Spleen (tissue), 11 donors: Measurements from ENCODE around the gene RAB30. TPM values are rescaled to one million over a fixed set of nuclear protein-coding genes. Genes with fewer than 3 reads are reported as not detected.

Experiments
- DNase-seq: peaks from one replicate; pipeline ENCODE4 v3.0.0-alpha.2; 2020
- H3K27ac ChIP-seq, 8 donors: fragments of 200-600 bp; sonication (generic) in 7 of 8; 1 replicate in 4 of 8; 2 replicates in 4 of 8; pipeline versions ENCODE4 v1.5.0 to v1.8.0; 2016 to 2021; ENCODE audit warnings: inconsistent platforms in 4 of 8, mild to moderate bottlenecking in 4 of 8, moderate library complexity in 1 of 8
- H3K27me3 ChIP-seq, 7 donors: fragments of 200-600 bp; sonication (generic) in 6 of 7; replicated peaks in 1 of 7; 1 replicate in 4 of 7; 2 replicates in 3 of 7; pipeline versions ENCODE4 v1.5.0 to v1.8.0; 2016 to 2021; ENCODE audit warnings: inconsistent platforms in 3 of 7, mild to moderate bottlenecking in 1 of 7
- H3K36me3 ChIP-seq, 6 donors: fragments of 200-600 bp; sonication (generic) in 5 of 6; 1 replicate in 4 of 6; 2 replicates in 2 of 6; pipeline versions ENCODE4 v1.5.0 to v1.8.0; 2016 to 2021; ENCODE audit warnings: inconsistent platforms in 2 of 6
- H3K4me1 ChIP-seq, 6 donors: fragments of 200-600 bp; sonication (generic) in 5 of 6; 1 replicate in 3 of 6; 2 replicates in 3 of 6; pipeline versions ENCODE4 v1.5.0 to v1.8.0; 2016 to 2021; ENCODE audit warnings: inconsistent platforms in 3 of 6
- H3K4me3 ChIP-seq, 8 donors: fragments of 200-600 bp; sonication (generic) in 7 of 8; 1 replicate in 4 of 8; 2 replicates in 4 of 8; pipeline versions ENCODE4 v1.5.0 to v1.8.0; 2016 to 2021; ENCODE audit warnings: inconsistent platforms in 4 of 8, mild to moderate bottlenecking in 4 of 8, moderate library complexity in 2 of 8
- H3K9me3 ChIP-seq, 8 donors: fragments of 200-600 bp; sonication (generic) in 7 of 8; 1 replicate in 4 of 8; 2 replicates in 4 of 8; pipeline versions ENCODE4 v1.5.0 to v1.8.0; 2016 to 2021; ENCODE audit warnings: inconsistent platforms in 4 of 8
- CTCF ChIP-seq, 11 experiments: fragments of 200-600 bp in 7 of 11; fragments of 450-650 bp in 4 of 11; sonication (generic) in 4 of 11; IDR thresholded peaks in 8 of 11; conservative IDR thresholded peaks in 3 of 11; 1 replicate in 7 of 11; 2 replicates in 4 of 11; pipeline versions ENCODE4 v1.4.0 to v1.8.0; 2016 to 2021; ENCODE audit warnings: antibody characterized with exemption in 11 of 11, inconsistent platforms in 4 of 11, mild to moderate bottlenecking in 1 of 11
- POLR2A ChIP-seq, 3 donors: fragments of 450-650 bp; IDR thresholded peaks; one replicate each; pipeline ENCODE4 v1.5.1; 2017; ENCODE audit warnings: antibody characterized with exemption in 3 of 3, mild to moderate bottlenecking in 1 of 3
- POLR2AphosphoS5 ChIP-seq, 3 donors: sonication (generic); formaldehyde crosslinking; IDR thresholded peaks; one replicate each; pipeline ENCODE4 v1.5.1; 2017; ENCODE audit warnings: antibody characterized with exemption in 3 of 3
- WGBS, 5 donors: extraction: QIAGEN DNeasy Blood & Tissue Kit in 3 of 5; methylation state at CpG; one replicate each; pipeline versions ENCODE4 v1.1.5 to v1.1.7; 2013 to 2018; 5-methylcytosine and 5-hydroxymethylcytosine counted together
- intact Hi-C: fragments of 100-400 bp; cut with DNase I; formaldehyde crosslinking; loops from one replicate; pipeline ENCODE4 v1.15.0; 2023; ENCODE audit warnings: low total_unique reads
- polyA plus RNA-seq, 3 donors: library from polyadenylated mRNA; stranded (reverse); fragments of 200-250 nt; gene quantifications; one replicate each; pipeline ENCODE4 v1.2.1, GENCODE V29; 2013
- total RNA-seq, 7 donors: library from RNA; depleted of rRNA in 3 of 7; stranded (reverse); fragments of >200 nt in 3 of 7; fragmentation: NEBNext Ultra II Directional in 4 of 7; extraction: Animal tissue kit (Norgen Biotek cat#: 25700) in 4 of 7; gene quantifications; one replicate each; pipeline versions ENCODE4 v1.1.0 to v1.2.1, GENCODE V29; 2016 to 2021
- donor health status: healthy with polysubstance abuse.
- donor health status: DM: no; HTN: no; CAD: no; lungs with moderate emphysema.
- donor health status: DM: no; HTN: no; CAD: no.
- donor health status: Bipolar disorder and iron deficiency.
- donor health status: healthy.
- donor health status: DM: no; HTN: no; CAD: no.
- donor health status: DM: yes; HTN: yes; CAD: no.

Gene RAB30
- total and polyA plus RNA-seq, 10 donors: 3.8 to 42.8 (median 29.8) TPM

GRCh38 chr11:82979824-82980223 lies 91.9 kb downstream of the RAB30 start:
- TF ChIP-seq CTCF (IDR thresholded peaks at IDR 0.05 in 8 of 11, conservative IDR thresholded peaks at IDR 0.05 in 3 of 11): no peak
- H3K27ac ChIP-seq: no peak overlapping the region

GRCh38 chr11:82978422-82979099 lies 93.1 kb downstream of the RAB30 start:
- intact Hi-C loops: no loop called here
- Histone ChIP-seq H3K9me3 (no peaks in the 10 kb centered on the region), H3K27me3 (no peaks in the 10 kb centered on the region), H3K27ac (no peak overlapping the region), H3K4me1 (peaks cover 0 to 24% (median 0%) of the 10 kb centered on the region in 6 donors), H3K36me3 (peaks cover 0 to 28% (median 11%) of the 10 kb centered on the region in 6 donors), H3K4me3 (no peak overlapping the region)
- no peak for DNase-seq
- TF ChIP-seq POLR2AphosphoS5 (IDR thresholded peaks at IDR 0.05) (no peak), POLR2A (IDR thresholded peaks at IDR 0.05) (no peak), CTCF (IDR thresholded peaks at IDR 0.05 in 8 of 11, conservative IDR thresholded peaks at IDR 0.05 in 3 of 11) (no peak)
- 67 to 79% (median 77%) methylated on average over 6 of the region's 6 CpGs for WGBS, 5 donors

More at GRCh38 chr11:82979824-82980223, 91.9 kb downstream of the RAB30 start:
- no peaks in the 10 kb centered on the region for H3K9me3 ChIP-seq
- no peak for DNase-seq
- peaks cover 0 to 24% (median 0%) of the 10 kb centered on the region in 6 donors for H3K4me1 ChIP-seq
- no peaks in the 10 kb centered on the region for H3K27me3 ChIP-seq
- intact Hi-C loops: no loop called here
- no peak overlapping the region for H3K4me3 ChIP-seq
- H3K36me3 ChIP-seq: peaks cover 0 to 41% (median 14%) of the 10 kb centered on the region in 6 donors

- H3K27ac ChIP-seq: no peak overlapping the region
- no peak overlapping the region for H3K4me3 ChIP-seq
- intact Hi-C loops: no loop called here
- peaks cover 0 to 13% (median 6%) of the 10 kb centered on the region in 6 donors for H3K36me3 ChIP-seq
- no peak for DNase-seq
- peaks cover 0 to 34% (median 2%) of the 10 kb centered on the region in 6 donors for H3K4me1 ChIP-seq
- no peak for TF ChIP-seq CTCF (IDR thresholded peaks at IDR 0.05 in 8 of 11, conservative IDR thresholded peaks at IDR 0.05 in 3 of 11)
- no peak for TF ChIP-seq POLR2A (IDR thresholded peaks at IDR 0.05)
- TF ChIP-seq POLR2AphosphoS5 (IDR thresholded peaks at IDR 0.05): no peak
- no peaks in the 10 kb centered on the region for H3K9me3 ChIP-seq
- H3K27me3 ChIP-seq: no peaks in the 10 kb centered on the region
Observed at GRCh38 chr11:82976786-82977185, 94.9 kb downstream of the RAB30 start.

- H3K4me3 ChIP-seq: no peak overlapping the region
- H3K4me1 ChIP-seq: peaks cover 0 to 37% (median 3%) of the 10 kb centered on the region in 6 donors
- H3K36me3 ChIP-seq: peaks cover 0 to 4% (median under 1%) of the 10 kb centered on the region in 6 donors
- no peak for DNase-seq
- H3K27ac ChIP-seq: no peak overlapping the region
- H3K9me3 ChIP-seq: peaks cover 0 to under 1% (median 0%) of the 10 kb centered on the region in 8 donors
- intact Hi-C loops: no loop called here
- H3K27me3 ChIP-seq: no peaks in the 10 kb centered on the region
- no peak for TF ChIP-seq POLR2A (IDR thresholded peaks at IDR 0.05)
- no peak for TF ChIP-seq POLR2AphosphoS5 (IDR thresholded peaks at IDR 0.05)
- no peak for TF ChIP-seq CTCF (IDR thresholded peaks at IDR 0.05 in 8 of 11, conservative IDR thresholded peaks at IDR 0.05 in 3 of 11)
Observed at GRCh38 chr11:82975882-82976281, 95.8 kb downstream of the RAB30 start.
